Right lobe of liver (tissue), 6 donors: ENCODE data around the gene ETNK1. TPM values are rescaled to one million over a fixed set of nuclear protein-coding genes. Genes with fewer than 3 reads are reported as not detected.
A peak's percentile ranks its signal among the peaks of the same experiment; 100 is the strongest.

Experiments
- ATAC-seq, 4 donors: fragments of 200-7000 bp; cut with Tn5 transposase; one replicate each; pipeline ENCODE4 v1.9.1; 2020; ENCODE audit warnings: mild to moderate bottlenecking in 4 of 4, moderate library complexity in 4 of 4
- DNase-seq, 3 donors: peaks; one replicate each; pipeline ENCODE4 v3.0.0-alpha.2; 2020
- H3K27ac ChIP-seq, 3 donors: fragments of 200-600 bp; one replicate each; pipeline ENCODE4 v1.8.0; 2022
- H3K27me3 ChIP-seq, 2 donors: fragments of 200-600 bp; one replicate each; pipeline ENCODE4 v1.8.0; 2022
- H3K36me3 ChIP-seq, 4 donors: fragments of 200-600 bp; sonication (generic) in 1 of 4; one replicate each; pipeline versions ENCODE4 v1.5.1 to v1.8.0; 2017 to 2022; ENCODE audit warnings: control low read depth in 1 of 4
- H3K4me1 ChIP-seq, 4 donors: fragments of 200-600 bp; sonication (generic) in 1 of 4; one replicate each; pipeline versions ENCODE4 v1.5.1 to v1.8.0; 2017 to 2022; ENCODE audit warnings: control low read depth in 1 of 4
- H3K4me3 ChIP-seq, 3 donors: fragments of 200-600 bp; one replicate each; pipeline ENCODE4 v1.8.0; 2022
- H3K9me3 ChIP-seq, 4 donors: fragments of 200-600 bp; sonication (generic) in 1 of 4; one replicate each; pipeline versions ENCODE4 v1.5.1 to v1.8.0; 2017 to 2022; ENCODE audit warnings: control low read depth in 1 of 4
- POLR2A ChIP-seq: fragments of 450-650 bp; IDR thresholded peaks from one replicate; pipeline ENCODE4 v1.6.1; 2017; ENCODE audit warnings: antibody characterized with exemption, mild to moderate bottlenecking
- WGBS: methylation state at CpG from one replicate; pipeline ENCODE4 v1.1.6; 2018; ENCODE audit warnings: low coverage, low lambda C conversion rate; ENCODE audit not compliant: insufficient coverage; ENCODE audit errors: missing lambda C conversion rate; 5-methylcytosine and 5-hydroxymethylcytosine counted together
- intact Hi-C, 2 donors: fragments of 100-400 bp; cut with DNase I; formaldehyde crosslinking; loops; one replicate each; pipeline versions ENCODE4 v1.11.2 to v1.14.1; 2022
- total RNA-seq, 6 experiments: library from RNA; depleted of rRNA in 2 of 6; stranded (reverse); fragments of >200 nt in 2 of 6; fragmentation: NEBNext Ultra II Directional in 3 of 6; extraction: Animal tissue kit (Norgen Biotek cat#: 25700) in 3 of 6; gene quantifications; one replicate each; pipeline versions ENCODE4 v1.1.0 to v1.2.4, GENCODE V29; 2016 to 2023
- TF ChIP-seq, protein P1 (sequence below), 4 donors: fragments of 200-600 bp in 3 of 4; fragments of 450-650 bp in 1 of 4; IDR thresholded peaks; one replicate each; pipeline versions ENCODE4 v1.5.1 to v1.8.0; 2016 to 2022; ENCODE audit warnings: antibody characterized with exemption in 4 of 4, mild to moderate bottlenecking in 2 of 4
- donor health status: DM: no; HTN: yes; CAD: no.
- donor health status: DM: no; HTN: no; CAD: no.
- donor health status: DM: no; HTN: no; CAD: no.
- donor health status: DM: no; HTN: yes; CAD: no.
- donor health status: DM: no; HTN: yes; CAD: no.

The ETNK1 gene
- total RNA-seq, 6 experiments from 2014 or later, result 24.1 to 65.3 (median 34.8) TPM

DNA sequence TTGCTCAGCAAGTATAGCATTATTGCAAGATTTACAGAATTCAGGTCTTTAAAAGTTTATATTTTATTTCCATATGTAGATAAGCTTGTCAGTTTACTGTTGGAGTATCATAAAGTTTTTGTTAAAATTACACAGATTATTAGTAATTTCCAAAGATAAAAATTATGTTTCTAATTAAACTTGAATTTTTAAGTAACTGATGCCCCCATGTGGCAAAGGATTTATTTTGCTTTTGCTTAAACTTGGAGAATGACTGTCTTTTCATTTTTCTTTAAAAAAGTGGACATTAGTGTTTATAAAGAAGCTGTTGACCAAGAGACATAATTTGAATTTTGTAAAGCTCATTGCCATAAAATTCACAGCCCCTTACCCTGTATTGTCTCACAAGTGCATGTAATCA lies 45.8 kb downstream of the ETNK1 start:
- no peaks in the 10 kb centered on the region for H3K4me1 ChIP-seq
- H3K4me3 ChIP-seq, result no peak overlapping the region
- DNase-seq, result no peak
- intact Hi-C loops, result no loop called here
- peaks cover 0 to 9% (median under 1%) of the 10 kb centered on the region in 4 donors for H3K36me3 ChIP-seq
- no peaks in the 10 kb centered on the region for H3K27me3 ChIP-seq
- H3K9me3 ChIP-seq, result no peaks in the 10 kb centered on the region
- ATAC-seq, result no peak
- TF ChIP-seq, protein P1, sequence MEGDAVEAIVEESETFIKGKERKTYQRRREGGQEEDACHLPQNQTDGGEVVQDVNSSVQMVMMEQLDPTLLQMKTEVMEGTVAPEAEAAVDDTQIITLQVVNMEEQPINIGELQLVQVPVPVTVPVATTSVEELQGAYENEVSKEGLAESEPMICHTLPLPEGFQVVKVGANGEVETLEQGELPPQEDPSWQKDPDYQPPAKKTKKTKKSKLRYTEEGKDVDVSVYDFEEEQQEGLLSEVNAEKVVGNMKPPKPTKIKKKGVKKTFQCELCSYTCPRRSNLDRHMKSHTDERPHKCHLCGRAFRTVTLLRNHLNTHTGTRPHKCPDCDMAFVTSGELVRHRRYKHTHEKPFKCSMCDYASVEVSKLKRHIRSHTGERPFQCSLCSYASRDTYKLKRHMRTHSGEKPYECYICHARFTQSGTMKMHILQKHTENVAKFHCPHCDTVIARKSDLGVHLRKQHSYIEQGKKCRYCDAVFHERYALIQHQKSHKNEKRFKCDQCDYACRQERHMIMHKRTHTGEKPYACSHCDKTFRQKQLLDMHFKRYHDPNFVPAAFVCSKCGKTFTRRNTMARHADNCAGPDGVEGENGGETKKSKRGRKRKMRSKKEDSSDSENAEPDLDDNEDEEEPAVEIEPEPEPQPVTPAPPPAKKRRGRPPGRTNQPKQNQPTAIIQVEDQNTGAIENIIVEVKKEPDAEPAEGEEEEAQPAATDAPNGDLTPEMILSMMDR (IDR thresholded peaks at IDR 0.05), result peak in 3 of 4 donors; percentile 27 to 40 (median 28)
- TF ChIP-seq POLR2A, result no peak
- no peak overlapping the region for H3K27ac ChIP-seq

DNA sequence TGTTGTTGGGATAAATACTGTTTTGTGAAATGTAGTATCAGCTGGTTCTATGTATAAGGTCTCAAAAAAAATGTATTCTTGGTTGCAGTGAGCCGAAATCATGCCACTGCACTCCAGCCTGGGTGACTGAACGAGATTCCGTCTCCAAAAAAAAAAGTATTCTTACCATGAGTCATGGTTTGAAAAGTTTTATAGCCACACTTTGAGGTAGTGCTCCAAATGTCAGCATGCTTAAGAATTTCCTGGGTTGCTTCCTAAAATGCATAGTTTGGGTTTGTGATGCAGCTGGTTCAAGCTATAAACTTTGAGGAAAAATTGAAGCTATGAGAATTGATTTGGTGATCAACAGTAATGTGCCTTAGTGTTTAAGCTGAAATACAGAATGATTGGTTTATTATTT lies 48.0 kb downstream of the ETNK1 start:
- Histone ChIP-seq H3K27me3 (no peaks in the 10 kb centered on the region), H3K4me1 (no peaks in the 10 kb centered on the region), H3K36me3 (peaks cover 0 to 9% (median under 1%) of the 10 kb centered on the region in 4 donors), H3K9me3 (no peaks in the 10 kb centered on the region), H3K4me3 (no peak overlapping the region), H3K27ac (no peak overlapping the region)
- DNase-seq, result no peak
- intact Hi-C loops, result no loop called here
- 100% methylated on average over 3 of the region's 3 CpGs for WGBS
- no peak for ATAC-seq
- no peak for TF ChIP-seq POLR2A
- TF ChIP-seq, protein P1 (IDR thresholded peaks at IDR 0.05), result no peak

DNA sequence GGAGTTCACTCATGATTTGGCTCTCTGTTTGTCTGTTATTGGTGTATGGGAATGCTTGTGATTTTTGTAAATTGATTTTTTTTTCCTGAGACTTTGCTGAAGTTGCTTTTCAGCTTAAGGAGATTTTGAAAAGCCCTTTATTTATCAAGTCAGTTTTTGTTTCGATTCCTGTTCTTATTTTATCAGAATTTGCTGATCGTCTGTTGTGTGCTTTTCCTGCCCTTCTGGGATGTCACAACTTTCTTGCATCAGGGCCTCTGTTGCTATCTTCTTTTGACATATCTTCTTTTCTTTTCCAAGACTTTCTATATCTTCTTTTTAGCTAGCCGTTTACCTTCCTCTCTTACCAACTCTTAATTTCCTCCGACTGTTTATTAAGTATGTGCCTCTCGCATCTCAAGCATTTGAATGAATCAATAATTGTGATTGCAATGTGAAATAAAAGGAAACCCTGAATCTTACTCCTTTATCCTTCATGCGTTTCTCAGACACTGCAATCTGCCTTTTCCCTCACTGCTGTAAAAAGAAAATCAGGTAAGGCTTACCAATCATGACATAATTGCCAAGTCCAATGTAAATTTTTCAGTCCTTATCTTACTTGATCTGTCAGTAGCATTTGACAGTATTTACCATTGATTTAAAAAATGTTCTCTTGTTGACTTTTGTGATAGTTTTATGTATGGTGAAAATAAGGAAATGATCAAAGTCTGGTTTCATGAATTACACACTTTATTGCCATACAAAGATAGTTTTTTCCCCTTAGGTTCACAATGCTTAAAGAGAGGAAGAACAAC lies 53.0 kb downstream of the ETNK1 start:
- no peak for DNase-seq
- Histone ChIP-seq H3K4me3 (no peak overlapping the region), H3K4me1 (no peaks in the 10 kb centered on the region), H3K36me3 (peaks cover 0 to 15% (median under 1%) of the 10 kb centered on the region in 4 donors), H3K27me3 (no peaks in the 10 kb centered on the region), H3K27ac (no peak overlapping the region), H3K9me3 (no peaks in the 10 kb centered on the region)
- ATAC-seq, result peak in 1 of 4 donors; percentile 40
- 69% methylated on average over 6 of the region's 6 CpGs for WGBS
- intact Hi-C loops, result no loop called here
- TF ChIP-seq POLR2A, result no peak
- TF ChIP-seq, protein P1 (IDR thresholded peaks at IDR 0.05), result no peak

DNA sequence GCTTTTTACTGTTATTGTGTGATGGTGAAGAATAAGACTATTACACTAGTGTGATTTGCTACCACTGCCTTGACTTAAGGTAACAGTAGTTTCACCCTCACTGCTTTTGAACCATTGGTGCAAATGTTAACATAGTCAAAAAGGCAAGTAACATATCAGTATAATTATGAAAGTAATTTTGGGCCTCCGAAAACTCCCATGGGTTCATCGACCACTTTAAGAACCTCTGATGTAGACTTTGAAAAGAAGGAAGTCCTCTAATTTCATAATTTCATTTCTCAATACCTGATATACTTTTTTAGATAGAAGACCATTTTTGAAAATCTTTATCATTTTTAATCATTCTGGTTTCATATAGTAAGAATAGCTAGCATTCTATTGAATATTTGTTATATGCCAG lies 57.7 kb downstream of the ETNK1 start:
- no peak for DNase-seq
- Histone ChIP-seq H3K36me3 (peaks cover 0 to 5% (median 0%) of the 10 kb centered on the region in 4 donors), H3K27ac (no peak overlapping the region), H3K4me1 (no peaks in the 10 kb centered on the region), H3K9me3 (no peaks in the 10 kb centered on the region), H3K27me3 (no peaks in the 10 kb centered on the region), H3K4me3 (no peak overlapping the region)
- 50% methylated on average over 2 of the region's 2 CpGs for WGBS
- TF ChIP-seq POLR2A, result no peak
- TF ChIP-seq, protein P1 (IDR thresholded peaks at IDR 0.05), result no peak
- intact Hi-C loops, result no loop called here
- ATAC-seq, result no peak
